ENCODE data around the gene BARX1.

BARX1 gene

GRCh38 chr9:93984860-93985259 is 29.7 kb upstream of the BARX1 start:
- no peaks in the 10 kb centered on the region for H3K9me2 ChIP-seq (replicated peaks; ENCODE audit: insufficient read depth, low read length)
- H3K9me3 ChIP-seq (ENCODE audit: insufficient read depth, low read length), result 0 out of 2 replicates have a peak, but pooled peaks cover 7% of the 10 kb centered on the region
- no peaks in the 10 kb centered on the region for H3K79me2 ChIP-seq (ENCODE audit: insufficient read depth, low read length)
- H3K4me3 ChIP-seq (ENCODE audit: insufficient read depth, low read length, poor library complexity, severe bottlenecking), result no peak overlapping the region
- TF ChIP-seq, protein P1, sequence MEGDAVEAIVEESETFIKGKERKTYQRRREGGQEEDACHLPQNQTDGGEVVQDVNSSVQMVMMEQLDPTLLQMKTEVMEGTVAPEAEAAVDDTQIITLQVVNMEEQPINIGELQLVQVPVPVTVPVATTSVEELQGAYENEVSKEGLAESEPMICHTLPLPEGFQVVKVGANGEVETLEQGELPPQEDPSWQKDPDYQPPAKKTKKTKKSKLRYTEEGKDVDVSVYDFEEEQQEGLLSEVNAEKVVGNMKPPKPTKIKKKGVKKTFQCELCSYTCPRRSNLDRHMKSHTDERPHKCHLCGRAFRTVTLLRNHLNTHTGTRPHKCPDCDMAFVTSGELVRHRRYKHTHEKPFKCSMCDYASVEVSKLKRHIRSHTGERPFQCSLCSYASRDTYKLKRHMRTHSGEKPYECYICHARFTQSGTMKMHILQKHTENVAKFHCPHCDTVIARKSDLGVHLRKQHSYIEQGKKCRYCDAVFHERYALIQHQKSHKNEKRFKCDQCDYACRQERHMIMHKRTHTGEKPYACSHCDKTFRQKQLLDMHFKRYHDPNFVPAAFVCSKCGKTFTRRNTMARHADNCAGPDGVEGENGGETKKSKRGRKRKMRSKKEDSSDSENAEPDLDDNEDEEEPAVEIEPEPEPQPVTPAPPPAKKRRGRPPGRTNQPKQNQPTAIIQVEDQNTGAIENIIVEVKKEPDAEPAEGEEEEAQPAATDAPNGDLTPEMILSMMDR (IDR thresholded peaks at IDR 0.05; ENCODE audit: insufficient read depth, low read length, poor library complexity, severe bottlenecking), result no peak
- TF ChIP-seq EZH2phosphoT487 (conservative IDR thresholded peaks at IDR 0.05; ENCODE audit: low read length), result no peak
- H3K36me3 ChIP-seq (ENCODE audit: low read length), result no peaks in the 10 kb centered on the region
- no peaks in the 10 kb centered on the region for H3K27me3 ChIP-seq (ENCODE audit: low read length)
- H3K27ac ChIP-seq (ENCODE audit: low read depth, low read length), result no peak overlapping the region
- no peaks in the 10 kb centered on the region for H4K20me1 ChIP-seq (ENCODE audit: low read depth, low read length)
- no peaks in the 10 kb centered on the region for H3F3A ChIP-seq (ENCODE audit: insufficient read depth)
- no peak overlapping the region for H3K9ac ChIP-seq (ENCODE audit: low read length)
- H3K4me2 ChIP-seq (ENCODE audit: low read depth, low read length, poor library complexity, severe bottlenecking), result no peak overlapping the region
- no peak overlapping the region for H2AFZ ChIP-seq (ENCODE audit: low read depth, low read length, severe bottlenecking)

DNA sequence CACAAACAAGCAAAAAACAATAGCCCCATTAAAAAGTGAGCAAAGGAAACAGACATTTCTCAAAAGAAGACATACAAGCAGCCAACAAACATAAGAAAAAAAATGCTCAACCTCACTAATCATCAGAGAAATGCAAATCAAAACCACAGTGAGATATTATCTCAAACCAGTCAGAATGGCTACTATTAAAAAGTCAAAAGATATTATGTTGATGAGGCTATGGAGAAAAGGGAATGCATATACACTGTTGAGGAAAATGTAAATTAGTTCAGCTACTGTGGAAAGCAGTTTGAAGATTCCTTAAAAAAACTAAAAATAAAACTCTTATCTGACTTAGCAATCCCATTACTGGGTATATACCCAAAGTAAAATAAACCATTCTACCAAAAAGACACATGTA is 28.7 kb upstream of the BARX1 start:
- no peaks in the 10 kb centered on the region for H3K27me3 ChIP-seq (ENCODE audit: low read length)
- H2AFZ ChIP-seq (ENCODE audit: low read depth, low read length, severe bottlenecking), result no peak overlapping the region
- no peaks in the 10 kb centered on the region for H4K20me1 ChIP-seq (ENCODE audit: low read depth, low read length)
- no peak overlapping the region for H3K4me2 ChIP-seq (ENCODE audit: low read depth, low read length, poor library complexity, severe bottlenecking)
- no peaks in the 10 kb centered on the region for H3F3A ChIP-seq (ENCODE audit: insufficient read depth)
- H3K79me2 ChIP-seq (ENCODE audit: insufficient read depth, low read length), result no peaks in the 10 kb centered on the region
- no peaks in the 10 kb centered on the region for H3K9me2 ChIP-seq (replicated peaks; ENCODE audit: insufficient read depth, low read length)
- no peaks in the 10 kb centered on the region for H3K36me3 ChIP-seq (ENCODE audit: low read length)
- H3K9me3 ChIP-seq (ENCODE audit: insufficient read depth, low read length), result 0 out of 2 replicates have a peak, but pooled peaks cover 7% of the 10 kb centered on the region
- TF ChIP-seq, protein P1 (IDR thresholded peaks at IDR 0.05; ENCODE audit: insufficient read depth, low read length, poor library complexity, severe bottlenecking), result no peak
- no peak for TF ChIP-seq EZH2phosphoT487 (conservative IDR thresholded peaks at IDR 0.05; ENCODE audit: low read length)
- no peak overlapping the region for H3K27ac ChIP-seq (ENCODE audit: low read depth, low read length)
- H3K9ac ChIP-seq (ENCODE audit: low read length), result no peak overlapping the region
- no peak overlapping the region for H3K4me3 ChIP-seq (ENCODE audit: insufficient read depth, low read length, poor library complexity, severe bottlenecking)

- no peak overlapping the region for H3K27ac ChIP-seq (ENCODE audit: low read depth, low read length)
- no peaks in the 10 kb centered on the region for H3K27me3 ChIP-seq (ENCODE audit: low read length)
- H3F3A ChIP-seq (ENCODE audit: insufficient read depth), result no peaks in the 10 kb centered on the region
- no peak for TF ChIP-seq EZH2phosphoT487 (conservative IDR thresholded peaks at IDR 0.05; ENCODE audit: low read length)
- TF ChIP-seq, protein P1 (IDR thresholded peaks at IDR 0.05; ENCODE audit: insufficient read depth, low read length, poor library complexity, severe bottlenecking), result no peak
- no peak overlapping the region for H2AFZ ChIP-seq (ENCODE audit: low read depth, low read length, severe bottlenecking)
- H3K36me3 ChIP-seq (ENCODE audit: low read length), result no peaks in the 10 kb centered on the region
- H3K4me3 ChIP-seq (ENCODE audit: insufficient read depth, low read length, poor library complexity, severe bottlenecking), result no peak overlapping the region
- no peaks in the 10 kb centered on the region for H4K20me1 ChIP-seq (ENCODE audit: low read depth, low read length)
- no peaks in the 10 kb centered on the region for H3K9me2 ChIP-seq (replicated peaks; ENCODE audit: insufficient read depth, low read length)
- no peak overlapping the region for H3K9ac ChIP-seq (ENCODE audit: low read length)
- no peaks in the 10 kb centered on the region for H3K9me3 ChIP-seq (ENCODE audit: insufficient read depth, low read length)
- H3K4me2 ChIP-seq (ENCODE audit: low read depth, low read length, poor library complexity, severe bottlenecking), result no peak overlapping the region
- no peaks in the 10 kb centered on the region for H3K79me2 ChIP-seq (ENCODE audit: insufficient read depth, low read length)
Observed at GRCh38 chr9:93979721-93980120, 24.6 kb upstream of the BARX1 start.
